GM08714 (cell line): Measurements from ENCODE around the gene SP110.
"Not testable (repeated sequence)": the region's sequence is repeated elsewhere in the genome, so short reads cannot be mapped to it uniquely, and the experiment has no call there.

ENCODE experiments used
- H3K4me3 ChIP-seq: fragments of 200-500 bp; sonication (Bioruptor generic); 2 replicates; pipeline ENCODE4 v1.5.1; 2014; ENCODE audit warnings: mild to moderate bottlenecking, low read length, inconsistent platforms
- ZNF274 ChIP-seq: IDR thresholded peaks from 2 replicates; pipeline ENCODE4 v1.6.1; 2012; ENCODE audit warnings: mild to moderate bottlenecking, low read depth, low read length

Gene SP110

GRCh38 chr2:230130668-230131364 lies 89.0 kb downstream of the SP110 start:
- no peak for TF ChIP-seq ZNF274
- no peak overlapping the region for H3K4me3 ChIP-seq

GRCh38 chr2:230129343-230129742 lies 90.4 kb downstream of the SP110 start:
- no peak for TF ChIP-seq ZNF274
- no peak overlapping the region for H3K4me3 ChIP-seq

- TF ChIP-seq ZNF274: no peak
- H3K4me3 ChIP-seq: no peak overlapping the region
Measured at GRCh38 chr2:230128623-230129342, 91.0 kb downstream of the SP110 start.

GRCh38 chr2:230127195-230127594 lies 92.6 kb downstream of the SP110 start:
- H3K4me3 ChIP-seq: no peak overlapping the region
- TF ChIP-seq ZNF274: no peak

GRCh38 chr2:230124757-230125431 lies 94.9 kb downstream of the SP110 start:
- no peak for TF ChIP-seq ZNF274

GRCh38 chr2:230124235-230124634 lies 95.5 kb downstream of the SP110 start:
- TF ChIP-seq ZNF274: no peak
- H3K4me3 ChIP-seq: no peak overlapping the region

More at GRCh38 chr2:230124757-230125431, 94.9 kb downstream of the SP110 start:
- H3K4me3 ChIP-seq: peak overlapping the region; percentile 10; the same call in 1 of the 2 replicates

GRCh38 chr2:230120376-230120775 lies 99.4 kb downstream of the SP110 start:
- H3K4me3 ChIP-seq: not testable (repeated sequence)

GRCh38 chr2:230119827-230120226 lies 100.0 kb downstream of the SP110 start:
- not testable (repeated sequence) for H3K4me3 ChIP-seq
